ENCODE results near the gene CAPN14. TPM values are rescaled to one million over a fixed set of nuclear protein-coding genes. Genes with fewer than 3 reads are reported as not detected.

The CAPN14 gene
- total RNA-seq, 3 donors from 2014 or later: 0.09 to 0.14 TPM; not detected in 1

DNA sequence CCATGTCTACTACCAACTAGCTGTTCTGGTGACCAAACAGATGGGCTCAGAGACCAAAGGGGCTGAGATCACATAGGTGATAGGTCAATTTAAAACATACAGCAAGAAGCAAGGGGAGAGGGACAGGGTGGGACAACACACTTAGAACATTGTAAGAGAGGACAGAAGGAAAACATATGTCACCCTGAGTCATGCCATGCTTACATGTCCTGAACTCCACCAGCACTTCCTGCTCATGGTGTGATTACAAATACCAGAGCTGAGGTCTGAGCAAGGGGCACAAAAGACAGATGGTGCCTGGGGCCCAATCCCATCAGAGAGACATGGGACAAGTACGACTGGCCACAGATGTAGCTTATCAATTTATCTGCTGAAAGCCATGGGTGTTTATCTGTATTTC lies 50.4 kb downstream of the CAPN14 start:
- no peaks in the 10 kb centered on the region for H3K4me1 ChIP-seq (ENCODE audit: low read depth)
- H3K9me3 ChIP-seq: no peaks in the 10 kb centered on the region
- H3K36me3 ChIP-seq (ENCODE audit: low read depth): no peaks in the 10 kb centered on the region
- TF ChIP-seq CTCF (IDR thresholded peaks at IDR 0.05): no peak
- ATAC-seq (no peak), DNase-seq (no peak)
- H3K4me3 ChIP-seq: no peak overlapping the region
- intact Hi-C loops (cut with DNase I, micrococcal nuclease): loop anchor here in 1 of 2 donors (5.0 kb wide), 1 partner anchor 455 kb away; no protein-coding TSS in a partner anchor

- Histone ChIP-seq H3K4me3 (no peak overlapping the region), H3K9me3 (no peaks in the 10 kb centered on the region), H3K4me1 (ENCODE audit: low read depth) (no peaks in the 10 kb centered on the region), H3K36me3 (ENCODE audit: low read depth) (no peaks in the 10 kb centered on the region)
- intact Hi-C loops (cut with DNase I, micrococcal nuclease): no loop called here
- ATAC-seq (no peak), DNase-seq (no peak)
- no peak for TF ChIP-seq CTCF (IDR thresholded peaks at IDR 0.05)
Measured at GRCh38 chr2:31163011-31163539, 54.2 kb downstream of the CAPN14 start.

DNA sequence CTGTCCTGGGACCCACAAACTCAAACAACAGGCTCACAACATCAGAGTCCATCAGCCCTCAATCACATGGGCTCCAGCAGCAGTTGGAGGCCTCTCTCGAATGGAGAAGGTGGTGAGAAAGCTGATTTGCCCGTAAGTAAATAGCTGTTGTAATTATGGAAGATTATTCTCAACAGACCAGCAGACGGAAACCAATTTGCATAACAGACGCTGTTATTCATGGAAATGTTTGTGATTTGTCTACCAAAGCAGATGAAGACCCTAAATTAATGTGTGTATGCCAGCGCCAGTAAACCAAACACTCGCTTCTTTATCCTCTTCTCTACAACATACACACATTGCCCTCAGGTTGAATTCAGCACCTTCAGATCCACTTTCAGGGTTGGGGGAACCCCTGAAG lies 55.7 kb downstream of the CAPN14 start:
- intact Hi-C loops (cut with DNase I, micrococcal nuclease): no loop called here
- no peak for ATAC-seq
- Histone ChIP-seq H3K36me3 (ENCODE audit: low read depth) (no peaks in the 10 kb centered on the region), H3K9me3 (no peaks in the 10 kb centered on the region), H3K4me1 (ENCODE audit: low read depth) (no peaks in the 10 kb centered on the region), H3K4me3 (no peak overlapping the region)
- TF ChIP-seq CTCF (IDR thresholded peaks at IDR 0.05): no peak
- DNase-seq: no peak

GRCh38 chr2:31151501-31151900 lies 65.8 kb downstream of the CAPN14 start:
- ATAC-seq (no peak), DNase-seq (no peak)
- no peak overlapping the region for H3K4me3 ChIP-seq
- H3K9me3 ChIP-seq: no peaks in the 10 kb centered on the region
- no peaks in the 10 kb centered on the region for H3K4me1 ChIP-seq (ENCODE audit: low read depth)
- no peaks in the 10 kb centered on the region for H3K36me3 ChIP-seq (ENCODE audit: low read depth)
- intact Hi-C loops (cut with DNase I, micrococcal nuclease): no loop called here
- no peak for TF ChIP-seq CTCF (IDR thresholded peaks at IDR 0.05)

DNA sequence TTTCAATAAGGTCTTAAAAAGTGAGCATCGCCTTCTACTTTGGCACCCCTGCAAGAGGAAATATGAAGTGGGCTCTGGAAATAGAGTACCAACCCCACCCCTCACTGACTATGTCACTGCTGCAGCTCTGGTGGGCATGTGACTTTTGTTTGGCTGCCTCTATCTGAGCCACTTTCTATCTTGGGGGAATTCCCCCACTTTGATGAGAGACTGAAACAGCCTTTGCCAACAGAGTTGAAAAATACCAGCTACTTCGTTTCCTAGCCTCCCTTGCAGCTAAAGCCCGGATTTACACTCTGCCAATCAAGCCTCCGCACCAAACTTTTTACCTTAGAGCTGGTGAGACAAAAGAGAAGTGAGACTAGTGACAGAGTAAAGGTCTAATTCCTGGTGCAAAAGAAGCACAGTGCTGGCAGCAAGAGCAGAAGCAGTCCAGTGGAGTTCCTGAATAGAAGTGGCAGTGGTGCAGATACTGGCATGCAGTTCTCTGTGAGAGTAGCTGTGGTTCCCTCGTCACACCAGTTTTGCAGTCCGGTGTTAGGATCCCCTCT lies 67.1 kb downstream of the CAPN14 start:
- no peak for ATAC-seq
- Histone ChIP-seq H3K9me3 (no peaks in the 10 kb centered on the region), H3K36me3 (ENCODE audit: low read depth) (no peaks in the 10 kb centered on the region), H3K4me3 (no peak overlapping the region), H3K4me1 (ENCODE audit: low read depth) (no peaks in the 10 kb centered on the region)
- no peak for DNase-seq
- TF ChIP-seq CTCF (IDR thresholded peaks at IDR 0.05): no peak
- intact Hi-C loops (cut with DNase I, micrococcal nuclease): no loop called here

DNA sequence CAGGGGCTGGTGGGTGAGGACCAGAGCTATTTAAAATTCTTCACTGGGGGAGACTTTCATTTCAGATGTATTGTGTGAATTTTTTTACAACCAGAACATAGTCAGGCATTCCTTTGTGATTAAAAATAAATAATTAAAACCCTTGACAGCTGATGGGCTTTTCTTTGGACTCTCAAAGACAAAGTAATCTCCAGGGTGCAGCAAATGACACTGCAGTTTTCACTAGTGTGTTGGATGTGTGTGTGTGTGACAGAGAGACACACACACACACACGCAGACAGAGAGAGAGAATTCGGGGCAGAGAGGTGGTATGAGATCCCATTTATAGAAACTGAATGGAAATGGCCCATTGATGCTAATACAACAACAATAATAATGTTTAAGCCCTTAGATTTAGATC lies 68.8 kb downstream of the CAPN14 start:
- Histone ChIP-seq H3K9me3 (no peaks in the 10 kb centered on the region), H3K4me1 (ENCODE audit: low read depth) (no peaks in the 10 kb centered on the region), H3K4me3 (no peak overlapping the region), H3K36me3 (ENCODE audit: low read depth) (no peaks in the 10 kb centered on the region)
- no peak for TF ChIP-seq CTCF (IDR thresholded peaks at IDR 0.05)
- DNase-seq: no peak
- intact Hi-C loops (cut with DNase I, micrococcal nuclease): no loop called here
- ATAC-seq: no peak
